ENCODE measurements around the gene NPAS4. TPM values are rescaled to one million over a fixed set of nuclear protein-coding genes. Genes with fewer than 3 reads are reported as not detected.
"Not testable (repeated sequence)": the region's sequence is repeated elsewhere in the genome, so short reads cannot be mapped to it uniquely, and the experiment has no call there.

Gene NPAS4
- total RNA-seq, 1 donor from 2014 or later, result not detected

DNA sequence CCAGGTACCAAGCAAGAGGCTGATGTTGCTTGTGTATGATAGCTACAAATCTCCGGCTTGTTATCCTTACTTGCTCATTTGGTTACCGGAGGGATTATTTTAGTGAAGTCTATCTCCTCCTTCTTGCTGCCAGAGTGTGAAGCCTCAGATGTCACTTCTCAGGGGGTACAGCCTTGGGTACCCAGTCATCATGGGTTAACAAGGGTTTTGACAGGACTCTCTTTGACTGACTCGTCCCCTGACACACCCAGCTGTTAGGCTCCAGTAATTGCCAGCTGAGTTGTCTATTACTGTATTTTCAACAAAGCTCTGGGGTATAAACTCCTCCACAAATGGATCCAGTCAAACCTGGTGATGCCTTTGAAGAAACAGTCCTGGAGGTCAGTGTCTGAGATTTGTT lies 34.0 kb downstream of the NPAS4 start:
- Mint-ChIP-seq H3K4me3 (ENCODE audit: unreplicated experiment) (no peak overlapping the region), H3K4me1 (ENCODE audit: unreplicated experiment) (no peaks in the 10 kb centered on the region), H3K27ac (ENCODE audit: unreplicated experiment) (no peak overlapping the region), H3K27me3 (ENCODE audit: unreplicated experiment) (peaks cover 4% of the 10 kb centered on the region), H3K36me3 (ENCODE audit: low read depth, unreplicated experiment) (no peaks in the 10 kb centered on the region), H3K9me3 (ENCODE audit: unreplicated experiment) (no peaks in the 10 kb centered on the region)
- TF ChIP-seq, protein P1, sequence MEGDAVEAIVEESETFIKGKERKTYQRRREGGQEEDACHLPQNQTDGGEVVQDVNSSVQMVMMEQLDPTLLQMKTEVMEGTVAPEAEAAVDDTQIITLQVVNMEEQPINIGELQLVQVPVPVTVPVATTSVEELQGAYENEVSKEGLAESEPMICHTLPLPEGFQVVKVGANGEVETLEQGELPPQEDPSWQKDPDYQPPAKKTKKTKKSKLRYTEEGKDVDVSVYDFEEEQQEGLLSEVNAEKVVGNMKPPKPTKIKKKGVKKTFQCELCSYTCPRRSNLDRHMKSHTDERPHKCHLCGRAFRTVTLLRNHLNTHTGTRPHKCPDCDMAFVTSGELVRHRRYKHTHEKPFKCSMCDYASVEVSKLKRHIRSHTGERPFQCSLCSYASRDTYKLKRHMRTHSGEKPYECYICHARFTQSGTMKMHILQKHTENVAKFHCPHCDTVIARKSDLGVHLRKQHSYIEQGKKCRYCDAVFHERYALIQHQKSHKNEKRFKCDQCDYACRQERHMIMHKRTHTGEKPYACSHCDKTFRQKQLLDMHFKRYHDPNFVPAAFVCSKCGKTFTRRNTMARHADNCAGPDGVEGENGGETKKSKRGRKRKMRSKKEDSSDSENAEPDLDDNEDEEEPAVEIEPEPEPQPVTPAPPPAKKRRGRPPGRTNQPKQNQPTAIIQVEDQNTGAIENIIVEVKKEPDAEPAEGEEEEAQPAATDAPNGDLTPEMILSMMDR (IDR thresholded peaks at IDR 0.05; ENCODE audit: unreplicated experiment), result no peak
- no peak for DNase-seq (ENCODE audit: low spot score)

DNA sequence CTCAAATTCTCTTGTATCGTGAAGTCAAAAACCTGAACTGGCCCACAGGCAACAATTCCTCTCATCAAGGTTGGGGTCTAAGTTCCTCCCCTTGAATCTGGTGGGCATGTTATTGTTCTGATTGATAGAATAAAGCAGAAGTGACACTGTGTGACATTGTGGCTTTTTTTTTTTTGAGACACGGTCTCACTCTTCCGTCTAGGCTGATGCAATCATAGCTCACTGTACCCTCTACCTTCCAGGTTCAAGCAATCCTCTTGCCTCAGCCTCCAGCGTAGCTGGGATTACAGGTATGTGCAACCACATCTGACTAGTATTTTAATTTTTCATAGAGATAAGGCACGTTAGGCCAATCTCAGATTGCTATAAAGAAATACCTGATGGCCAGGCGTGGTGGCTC lies 37.0 kb downstream of the NPAS4 start:
- Mint-ChIP-seq H3K36me3 (ENCODE audit: low read depth, unreplicated experiment) (no peaks in the 10 kb centered on the region), H3K9me3 (ENCODE audit: unreplicated experiment) (no peaks in the 10 kb centered on the region), H3K27me3 (ENCODE audit: unreplicated experiment) (peaks cover 4% of the 10 kb centered on the region), H3K27ac (ENCODE audit: unreplicated experiment) (no peak overlapping the region), H3K4me1 (ENCODE audit: unreplicated experiment) (no peaks in the 10 kb centered on the region), H3K4me3 (ENCODE audit: unreplicated experiment) (no peak overlapping the region)
- DNase-seq (ENCODE audit: low spot score), result no peak
- TF ChIP-seq, protein P1 (IDR thresholded peaks at IDR 0.05; ENCODE audit: unreplicated experiment), result no peak

DNA sequence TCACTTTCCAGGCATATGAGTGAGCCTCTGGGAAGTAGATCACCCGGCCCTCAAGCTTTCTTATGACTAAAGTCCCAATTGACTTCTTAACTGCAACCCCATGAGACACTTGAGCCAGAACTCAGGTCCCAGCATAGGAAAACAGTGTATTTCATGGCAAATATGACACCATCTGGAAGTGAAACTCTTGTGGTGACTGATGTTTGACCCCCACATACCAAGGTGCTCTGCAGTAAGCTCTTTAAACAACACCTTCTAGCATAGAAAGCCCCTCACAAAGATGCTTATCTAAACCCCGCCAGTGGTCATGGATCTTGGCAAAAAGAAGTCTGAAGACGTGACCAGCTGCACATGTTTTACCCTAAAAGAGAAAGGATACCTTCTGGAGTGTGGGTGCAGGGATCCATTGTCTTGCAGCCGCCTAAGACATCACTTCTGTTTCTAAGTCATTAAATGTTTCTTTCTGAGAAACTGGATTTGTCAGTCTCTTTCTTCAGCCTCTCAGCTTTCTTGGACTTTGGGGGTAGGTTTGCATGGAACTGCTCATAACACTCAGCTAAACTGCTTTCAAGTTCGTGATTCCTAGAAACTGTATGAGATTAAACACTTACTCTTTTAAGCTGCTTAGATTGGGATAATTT lies 38.4 kb downstream of the NPAS4 start:
- Mint-ChIP-seq H3K27me3 (ENCODE audit: unreplicated experiment) (peaks cover 7% of the 10 kb centered on the region), H3K36me3 (ENCODE audit: low read depth, unreplicated experiment) (no peaks in the 10 kb centered on the region), H3K4me3 (ENCODE audit: unreplicated experiment) (no peak overlapping the region), H3K27ac (ENCODE audit: unreplicated experiment) (no peak overlapping the region), H3K9me3 (ENCODE audit: unreplicated experiment) (no peaks in the 10 kb centered on the region), H3K4me1 (ENCODE audit: unreplicated experiment) (no peaks in the 10 kb centered on the region)
- TF ChIP-seq, protein P1 (IDR thresholded peaks at IDR 0.05; ENCODE audit: unreplicated experiment), result no peak
- DNase-seq (ENCODE audit: low spot score), result no peak

DNA sequence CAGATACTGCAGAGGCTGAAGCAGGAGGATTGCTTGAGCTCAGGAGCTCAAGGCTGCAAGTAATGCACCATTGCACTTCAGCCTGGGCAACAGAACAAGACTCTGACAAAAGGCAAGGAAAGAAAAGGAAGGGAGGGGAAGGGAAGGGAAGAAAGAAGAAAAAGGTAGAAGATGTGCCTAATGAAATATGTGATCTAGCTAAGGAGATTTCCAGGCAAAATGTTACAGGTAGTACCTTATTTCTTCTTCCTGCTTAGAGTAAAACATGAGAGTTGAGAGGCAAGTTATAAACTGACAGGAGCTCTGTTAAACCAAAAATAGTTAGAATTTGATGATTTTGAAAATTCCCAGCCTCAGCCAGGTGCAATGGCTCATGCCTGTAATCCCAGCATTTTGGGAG lies 41.2 kb downstream of the NPAS4 start:
- Mint-ChIP-seq H3K27me3 (ENCODE audit: unreplicated experiment) (peaks cover 11% of the 10 kb centered on the region), H3K36me3 (ENCODE audit: low read depth, unreplicated experiment) (no peaks in the 10 kb centered on the region), H3K4me1 (ENCODE audit: unreplicated experiment) (peaks cover 4% of the 10 kb centered on the region), H3K4me3 (ENCODE audit: unreplicated experiment) (no peak overlapping the region), H3K9me3 (ENCODE audit: unreplicated experiment) (no peaks in the 10 kb centered on the region), H3K27ac (ENCODE audit: unreplicated experiment) (no peak overlapping the region)
- TF ChIP-seq, protein P1 (IDR thresholded peaks at IDR 0.05; ENCODE audit: unreplicated experiment), result no peak
- DNase-seq (ENCODE audit: low spot score), result no peak

DNA sequence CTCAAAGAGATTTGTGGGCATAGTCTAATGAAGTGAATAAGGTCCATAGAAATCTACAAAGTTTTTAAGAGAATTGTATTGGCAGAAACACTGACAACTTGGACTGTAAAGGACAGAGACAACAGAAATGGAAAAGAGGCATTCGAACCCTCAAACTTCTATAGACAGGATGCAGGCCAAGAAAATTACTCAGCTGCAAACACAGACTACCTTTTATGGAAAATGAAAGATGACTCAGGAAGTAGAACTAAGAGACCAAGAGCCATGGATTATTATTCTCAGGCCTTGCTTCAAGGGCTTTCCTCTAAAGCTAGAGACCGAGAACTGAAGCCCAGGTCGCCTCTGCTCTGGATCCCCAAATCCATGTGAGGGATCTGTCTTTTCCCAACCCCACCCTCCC lies 42.1 kb downstream of the NPAS4 start:
- Mint-ChIP-seq H3K27ac (ENCODE audit: unreplicated experiment) (no peak overlapping the region), H3K27me3 (ENCODE audit: unreplicated experiment) (peaks cover 14% of the 10 kb centered on the region), H3K4me3 (ENCODE audit: unreplicated experiment) (no peak overlapping the region), H3K4me1 (ENCODE audit: unreplicated experiment) (peaks cover 4% of the 10 kb centered on the region), H3K36me3 (ENCODE audit: low read depth, unreplicated experiment) (no peaks in the 10 kb centered on the region), H3K9me3 (ENCODE audit: unreplicated experiment) (no peaks in the 10 kb centered on the region)
- no peak for DNase-seq (ENCODE audit: low spot score)
- TF ChIP-seq, protein P1 (IDR thresholded peaks at IDR 0.05; ENCODE audit: unreplicated experiment), result no peak

DNA sequence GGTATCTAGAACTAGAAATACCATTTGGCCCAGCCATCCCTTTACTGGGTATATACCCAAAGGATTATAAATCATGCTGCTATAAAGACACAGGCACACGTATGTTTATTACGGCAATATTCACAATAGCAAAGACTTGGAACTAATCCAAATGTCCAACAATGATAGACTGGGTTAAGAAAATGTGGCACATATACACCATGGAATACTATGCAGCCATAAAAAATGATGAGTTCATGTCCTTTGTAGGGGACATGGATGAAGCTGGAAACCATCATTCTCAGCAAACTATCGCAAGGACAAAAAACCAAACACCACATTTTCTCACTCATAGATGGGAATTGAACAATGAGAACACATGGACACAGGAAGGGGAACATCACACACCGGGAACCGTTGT lies 43.3 kb downstream of the NPAS4 start:
- not testable (repeated sequence) for H3K27ac Mint-ChIP-seq (ENCODE audit: unreplicated experiment); DNase-seq (ENCODE audit: low spot score); H3K4me3 Mint-ChIP-seq (ENCODE audit: unreplicated experiment); H3K36me3 Mint-ChIP-seq (ENCODE audit: low read depth, unreplicated experiment); H3K9me3 Mint-ChIP-seq (ENCODE audit: unreplicated experiment); H3K4me1 Mint-ChIP-seq (ENCODE audit: unreplicated experiment)
- peaks cover 13% of the 10 kb centered on the region for H3K27me3 Mint-ChIP-seq (ENCODE audit: unreplicated experiment)
